HTR-8/SVneo (cell line): Measurements from ENCODE around the gene CTNNA3.
A peak's percentile ranks its signal among the peaks of the same experiment; 100 is the strongest.

Source experiments
- DNase-seq: peaks from one replicate; pipeline ENCODE4 v3.0.0; 2011; ENCODE audit warnings: low spot score, mixed read lengths; ENCODE audit not compliant: insufficient read length
- FAIRE-seq: peaks from 2 replicates; lab custom pipeline; 2011; peaks lifted over from hg19 to GRCh38; lab: Jason Lieb, UNC

The CTNNA3 gene

GRCh38 chr10:66008221-66008620 lies 1687.8 kb downstream of the CTNNA3 start:
- FAIRE-seq, result no peak
- no peak for DNase-seq

- FAIRE-seq, result no peak
- no peak for DNase-seq
Measured at GRCh38 chr10:66006411-66006810, 1689.6 kb downstream of the CTNNA3 start.

- FAIRE-seq, result no peak
- DNase-seq, result no peak
Measured at GRCh38 chr10:65993451-65993850, 1702.5 kb downstream of the CTNNA3 start.

GRCh38 chr10:65968871-65969270 lies 1727.1 kb downstream of the CTNNA3 start:
- no peak for DNase-seq
- FAIRE-seq, result no peak

- FAIRE-seq, result no peak
- DNase-seq, result no peak
Measured at GRCh38 chr10:65968437-65968836, 1727.6 kb downstream of the CTNNA3 start.

- no peak for FAIRE-seq
Measured at GRCh38 chr10:65964205-65964604, 1731.8 kb downstream of the CTNNA3 start.

GRCh38 chr10:65952086-65952485 lies 1743.9 kb downstream of the CTNNA3 start:
- FAIRE-seq, result no peak
- no peak for DNase-seq

More at GRCh38 chr10:65964205-65964604, 1731.8 kb downstream of the CTNNA3 start:
- DNase-seq, result no peak

- no peak for FAIRE-seq
- no peak for DNase-seq
Measured at GRCh38 chr10:65950075-65950474, 1745.9 kb downstream of the CTNNA3 start.

GRCh38 chr10:65949526-65949925 lies 1746.5 kb downstream of the CTNNA3 start:
- DNase-seq, result no peak

GRCh38 chr10:65945061-65945460 lies 1750.9 kb downstream of the CTNNA3 start:
- FAIRE-seq (no peak), DNase-seq (no peak)

More at GRCh38 chr10:65949526-65949925, 1746.5 kb downstream of the CTNNA3 start:
- FAIRE-seq, result no peak

GRCh38 chr10:65943451-65943850 lies 1752.5 kb downstream of the CTNNA3 start:
- DNase-seq (no peak), FAIRE-seq (no peak)

- peak; percentile 23 for DNase-seq
- FAIRE-seq, result no peak
Measured at GRCh38 chr10:65940816-65941662, 1755.0 kb downstream of the CTNNA3 start.

GRCh38 chr10:65940105-65940504 lies 1755.9 kb downstream of the CTNNA3 start:
- no peak for FAIRE-seq
- no peak for DNase-seq

- FAIRE-seq (no peak), DNase-seq (no peak)
Measured at GRCh38 chr10:65931291-65932070, 1764.5 kb downstream of the CTNNA3 start.

- FAIRE-seq, result no peak
- no peak for DNase-seq
Measured at GRCh38 chr10:65911151-65911835, 1784.7 kb downstream of the CTNNA3 start.

GRCh38 chr10:65910209-65910608 lies 1785.8 kb downstream of the CTNNA3 start:
- FAIRE-seq, result no peak
- no peak for DNase-seq

- DNase-seq (no peak), FAIRE-seq (no peak)
Measured at GRCh38 chr10:65907199-65907712, 1788.7 kb downstream of the CTNNA3 start.

GRCh38 chr10:65903620-65904019 lies 1792.4 kb downstream of the CTNNA3 start:
- FAIRE-seq (no peak), DNase-seq (no peak)

- FAIRE-seq, result no peak
- DNase-seq, result no peak
Measured at GRCh38 chr10:65900271-65900670, 1795.7 kb downstream of the CTNNA3 start.

- DNase-seq (no peak), FAIRE-seq (no peak)
Measured at GRCh38 chr10:65898055-65898454, 1797.9 kb downstream of the CTNNA3 start.
